K562 (cell line): ENCODE data around the gene RAD54L. TPM values are rescaled to one million over a fixed set of nuclear protein-coding genes. Genes with fewer than 3 reads are reported as not detected.
"Not testable (repeated sequence)": the region's sequence is repeated elsewhere in the genome, so short reads cannot be mapped to it uniquely, and the experiment has no call there.

Experiments
- ATAC-seq: fragments of 200-7000 bp; cut with Tn5 transposase; 3 replicates; pipeline ENCODE4 v1.9.1; 2020; ENCODE audit warnings: moderate library complexity
- BruUV-seq: library from RNA; stranded (reverse); fragments of 400-500 nt; replicated peaks from 2 replicates; lab custom pipeline; 2021; lab: Mats Ljungman, UMichigan
- CTCF ChIA-PET: fragments of 300-600 bp; formaldehyde crosslinking; extraction: SDS; loops from one replicate; lab custom pipeline; 2021; ENCODE audit warnings: low intra/inter-chr PET ratio; lab: Yijun Ruan, JAX
- POLR2A ChIA-PET: fragments of 300-600, 350-650 bp; sonication (Branson Sonifier 250); formaldehyde crosslinking; extraction: SDS; loops from one replicate; lab custom pipeline; 2021; ENCODE audit warnings: antibody characterized with exemption, inconsistent platforms; lab: Yijun Ruan, JAX
- DNase-seq, 4 experiments: peaks; one replicate each; pipeline versions ENCODE4 v3.0.0 to v3.0.0-alpha.2; 2011 to 2018; ENCODE audit warnings: low spot score in 3 of 4, mixed read lengths in 3 of 4; ENCODE audit errors: extremely low read depth in 1 of 4
- FAIRE-seq: peaks from 2 replicates; lab custom pipeline; 2011; peaks lifted over from hg19 to GRCh38; lab: Jason Lieb, UNC
- H2AFZ ChIP-seq: 2 replicates; pipeline ENCODE4 v1.6.0; 2011; ENCODE audit warnings: low read depth, low read length, control low read depth, inconsistent platforms
- H3K27ac ChIP-seq: fragments of 200-600 bp; 3 replicates; pipeline ENCODE4 v1.8.0; 2011; ENCODE audit warnings: low read depth, mild to moderate bottlenecking, control low read depth, inconsistent platforms, low read length, moderate library complexity, mixed read lengths; ENCODE audit errors: extremely low read depth
- H3K27me3 ChIP-seq, 2 experiments: fragments of 300-600 bp in 1 of 2; 2 replicates in 1 of 2; 3 replicates in 1 of 2; pipeline versions ENCODE4 v1.6.0 to v1.8.0; 2011; ENCODE audit warnings: inconsistent platforms in 2 of 2, low read length in 2 of 2, mild to moderate bottlenecking in 1 of 2, mixed read lengths in 1 of 2, moderate library complexity in 1 of 2; ENCODE audit not compliant: control insufficient read depth in 2 of 2, insufficient read depth in 2 of 2
- H3K36me3 ChIP-seq: fragments of 300-600 bp; 3 replicates; pipeline ENCODE4 v1.8.0; 2011; ENCODE audit warnings: mild to moderate bottlenecking, low read length, inconsistent platforms; ENCODE audit not compliant: control insufficient read depth, insufficient read depth
- H3K4me1 ChIP-seq, 2 experiments: fragments of 200-600 bp in 1 of 2; replicated peaks in 1 of 2; 2 replicates in 1 of 2; 3 replicates in 1 of 2; pipeline versions ENCODE4 v1.5.1 to v1.8.0; 2011; ENCODE audit warnings: inconsistent platforms in 2 of 2, low read length in 2 of 2, mild to moderate bottlenecking in 1 of 2, mixed read lengths in 1 of 2, moderate library complexity in 1 of 2; ENCODE audit not compliant: control insufficient read depth in 2 of 2, insufficient read depth in 2 of 2
- H3K4me2 ChIP-seq: 2 replicates; pipeline ENCODE4 v1.6.1; 2011; ENCODE audit warnings: low read length, control low read depth, inconsistent platforms, mixed read lengths; ENCODE audit not compliant: insufficient read depth
- H3K4me3 ChIP-seq: fragments of 200-600 bp; sonication (generic), shearing (Covaris generic); 2 replicates; pipeline ENCODE4 v1.5.1; 2016; ENCODE audit warnings: control low read depth, inconsistent platforms
- H3K79me2 ChIP-seq: fragments of 200-600 bp; 3 replicates; pipeline ENCODE4 v1.8.0; 2011; ENCODE audit warnings: low read length, inconsistent platforms; ENCODE audit not compliant: control insufficient read depth, insufficient read depth
- H3K9ac ChIP-seq, 2 experiments: 2 replicates each; pipeline versions ENCODE4 v1.6.0 to v1.6.1; 2011; ENCODE audit warnings: low read depth in 2 of 2, low read length in 2 of 2, control low read depth in 1 of 2, inconsistent platforms in 1 of 2, mild to moderate bottlenecking in 1 of 2, mixed read lengths in 1 of 2; ENCODE audit not compliant: insufficient read depth in 1 of 2
- H3K9me1 ChIP-seq: one replicate; pipeline ENCODE4 v1.6.0; 2011; ENCODE audit warnings: inconsistent platforms, mild to moderate bottlenecking, low read length, moderate library complexity; ENCODE audit not compliant: control insufficient read depth, insufficient read depth
- H3K9me3 ChIP-seq: replicated peaks from 2 replicates; pipeline ENCODE4 v1.5.1; 2011; ENCODE audit warnings: low read depth, low read length, inconsistent platforms; ENCODE audit not compliant: control insufficient read depth, insufficient read depth
- H4K20me1 ChIP-seq: replicated peaks from 2 replicates; pipeline ENCODE4 v1.6.1; 2011; ENCODE audit warnings: low read length, inconsistent platforms, mixed read lengths; ENCODE audit not compliant: control insufficient read depth, insufficient read depth
- ADNP ChIP-seq: fragments of 200-800 bp; sonication (Bioruptor generic); IDR thresholded peaks from 2 replicates; pipeline ENCODE4 v1.6.1; 2016; ENCODE audit warnings: missing genetic modification characterization, missing compliant biosample characterization
- DEAF1 ChIP-seq: fragments of 450-650 bp; formaldehyde crosslinking; IDR thresholded peaks from 2 replicates; pipeline ENCODE4 v1.4.0; 2020; ENCODE audit warnings: mild to moderate bottlenecking, moderate library complexity
- ILF3 ChIP-seq: fragments of 450-650 bp; IDR thresholded peaks from 2 replicates; pipeline ENCODE4 v1.6.1; 2018; ENCODE audit warnings: antibody characterized with exemption, mild to moderate bottlenecking, moderate library complexity, borderline replicate concordance
- OTX1 ChIP-seq: fragments of 450-650 bp; formaldehyde crosslinking; IDR thresholded peaks from 2 replicates; pipeline ENCODE4 v1.4.0; 2022; ENCODE audit warnings: mild to moderate bottlenecking
- POLR2AphosphoS2 ChIP-seq: IDR thresholded peaks from 2 replicates; pipeline ENCODE4 v1.6.1; 2012; ENCODE audit warnings: low read length, improper control_type of control experiment
- POLR2AphosphoS5 ChIP-seq: IDR thresholded peaks from 2 replicates; pipeline ENCODE4 v1.6.1; 2011; ENCODE audit warnings: mild to moderate bottlenecking, low read depth, low read length, moderate library complexity; ENCODE audit not compliant: control insufficient read depth, insufficient read depth
- PURB ChIP-seq: sonication (generic); formaldehyde crosslinking; IDR thresholded peaks from 2 replicates; pipeline ENCODE4 v1.9.0; 2021; ENCODE audit warnings: low read depth, mild to moderate bottlenecking, missing genetic modification reagents
- RBM17 ChIP-seq: fragments of 200-400 bp; formaldehyde crosslinking; IDR thresholded peaks from 2 replicates; pipeline ENCODE4 v1.6.1; 2017; ENCODE audit warnings: low read depth, mild to moderate bottlenecking, low read length, borderline replicate concordance
- RBM25 ChIP-seq: fragments of 200-400 bp; formaldehyde crosslinking; IDR thresholded peaks from 2 replicates; pipeline ENCODE4 v1.6.1; 2018; ENCODE audit warnings: low read length, low read depth, moderate library complexity; ENCODE audit not compliant: severe bottlenecking
- RBM34 ChIP-seq: fragments of 200-400 bp; formaldehyde crosslinking; IDR thresholded peaks from 2 replicates; pipeline ENCODE4 v1.6.1; 2018; ENCODE audit warnings: low read length, borderline replicate concordance; ENCODE audit not compliant: insufficient read depth
- SMAD4 ChIP-seq: fragments of 250-450 bp; sonication (Bioruptor Pico); conservative IDR thresholded peaks from 2 replicates; pipeline ENCODE4 v1.8.0; 2021; ENCODE audit warnings: inconsistent platforms, mild to moderate bottlenecking, moderate library complexity
- SMC3 ChIP-seq: conservative IDR thresholded peaks from 2 replicates; pipeline ENCODE4 v1.6.1; 2011; ENCODE audit warnings: low read depth, low read length, improper control_type of control experiment; ENCODE audit not compliant: insufficient read depth
- WGBS: fragments of 100-300 bp; shearing (Covaris generic); methylation state at CpG from one replicate; pipeline ENCODE4 v1.1.6; 2016; ENCODE audit warnings: low coverage, mixed read lengths; ENCODE audit not compliant: insufficient coverage; ENCODE audit errors: missing lambda C conversion rate; 5-methylcytosine and 5-hydroxymethylcytosine counted together
- in situ Hi-C: fragments of 300-500 bp; cut with MboI; formaldehyde crosslinking; loops from 4 replicates; pipeline ENCODE4 v1.15.0; 2018; ENCODE audit warnings: inconsistent platforms, mixed read lengths
- intact Hi-C: fragments of 100-400 bp; cut with micrococcal nuclease; formaldehyde crosslinking; loops from 2 replicates; pipeline ENCODE4 v1.14.2; 2022
- polyA plus RNA-seq, 8 experiments: library from polyadenylated mRNA; depleted of rRNA in 4 of 8; stranded (reverse) in 5 of 8; unstranded in 3 of 8; fragments of >200 nt; fragmentation: Nextera tagmentation in 2 of 8; fragmentation: Illumina TruSeq in 1 of 8; extraction: Ambion mirVana in 2 of 8; extraction: Trizol in 1 of 8; gene quantifications; 2 replicates each; pipeline versions ENCODE4 v1.2.1 to v1.2.3, GENCODE V29; 2011 to 2014; ENCODE audit warnings: inconsistent platforms in 1 of 8, missing spikeins in 1 of 8
- total RNA-seq, 7 experiments: library from RNA; depleted of rRNA in 6 of 7; stranded (reverse); fragments of >200 nt in 6 of 7; fragmentation: Illumina TruSeq in 2 of 7; extraction: Trizol in 2 of 7; gene quantifications; 2 replicates each; pipeline versions ENCODE4 v1.2.1 to v1.2.3, GENCODE V29; 2011 to 2021; ENCODE audit warnings: low replicate concordance in 1 of 7

The RAD54L gene
- total and polyA plus RNA-seq, 9 of the 15 experiments (the other 6 are each of a cell fraction or from before 2014, with no cell fraction given): 17.9 to 92.3 (median 37.5) TPM

DNA sequence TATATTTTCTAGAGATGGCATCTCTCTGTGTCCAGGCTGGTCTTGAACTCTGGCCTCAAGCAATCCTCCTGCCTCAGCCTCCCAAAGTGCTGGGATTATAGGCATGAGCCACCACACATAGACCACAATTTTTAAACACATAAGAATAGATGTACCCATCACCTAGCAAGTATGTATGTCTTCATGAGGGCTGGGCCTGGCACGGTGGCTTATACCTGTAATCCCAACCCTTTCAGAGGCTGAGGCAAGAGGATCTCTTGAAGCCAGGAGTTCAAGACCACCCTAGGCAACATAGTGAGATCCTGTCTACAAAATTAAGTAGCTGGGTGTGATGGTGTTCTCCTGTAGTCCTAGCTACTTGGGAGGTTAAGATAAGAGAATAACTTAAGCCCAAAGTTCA, 69.8 kb downstream of the RAD54L start (continued):
- TF ChIP-seq POLR2AphosphoS2 (peak; percentile 84; the same call in 1 of the 2 replicates), POLR2AphosphoS5 (peak; percentile 45; the same call in 1 of the 2 replicates), RBM34 (no peak), SMC3 (no peak), RBM25 (peak; percentile 30), SMAD4 (CRISPR knock-in tag) (no peak), PURB (no peak), ADNP (tag) (no peak), DEAF1 (CRISPR knock-in tag) (no peak), RBM17 (no peak), OTX1 (CRISPR knock-in tag) (no peak), ILF3 (peak; percentile 98)

DNA sequence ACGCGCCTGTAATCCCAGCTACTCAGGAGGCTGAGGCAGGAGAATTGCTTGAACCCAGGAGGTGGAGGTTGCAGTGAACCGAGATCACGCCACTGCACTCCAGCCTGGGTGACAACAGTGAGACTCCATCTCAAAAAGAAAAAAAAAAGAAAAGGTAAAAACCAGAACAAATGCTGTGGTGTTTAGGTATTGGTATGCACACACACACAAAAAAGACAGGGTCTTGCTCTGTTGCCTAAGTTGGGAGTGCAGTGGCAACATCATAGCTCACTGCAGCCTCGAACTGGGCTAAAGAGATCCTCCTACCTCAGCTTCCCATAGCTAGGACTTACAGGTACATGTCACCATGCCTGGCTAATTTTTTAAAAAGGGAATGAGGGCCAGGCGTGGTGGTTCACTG, 71.7 kb downstream of the RAD54L start:
- H3K4me3 ChIP-seq, intact Hi-C loops, H3K79me2 ChIP-seq, H3K4me1 ChIP-seq, in situ Hi-C loops, H3K27me3 ChIP-seq, BruUV-seq, H4K20me1 ChIP-seq, H2AFZ ChIP-seq, H3K9me1 ChIP-seq, CTCF ChIA-PET, H3K9me3 ChIP-seq, H3K4me2 ChIP-seq, DNase-seq, H3K27ac ChIP-seq, H3K9ac ChIP-seq: not testable (repeated sequence)
- peaks cover 29% of the 10 kb centered on the region for H3K36me3 ChIP-seq
- FAIRE-seq (peak; percentile 23), ATAC-seq (0 out of 3 replicates have a peak, but pooled peaks have one; percentile 2)
- POLR2A ChIA-PET: interaction anchor here (0.8 to 4.7 kb wide), 6 partner anchors 8 to 21 kb away, joined by 3 to 33 read pairs (median 20); partner anchors contain the start of genes LRRC41, NSUN4 and UQCRH
- 57% methylated on average over 6 of the region's 6 CpGs for WGBS
